Coronary artery (tissue), 2 donors: ENCODE results near the gene FGD4.
A peak's percentile ranks its signal among the peaks of the same experiment; 100 is the strongest.

ENCODE experiments used
- DNase-seq: peaks from one replicate; pipeline ENCODE4 v3.0.0-alpha.2; 2017; ENCODE audit warnings: low spot score
- H3K27ac ChIP-seq, 2 donors: fragments of 200-600 bp; sonication (generic); one replicate each; pipeline ENCODE4 v1.5.1; 2016 to 2019
- H3K4me3 ChIP-seq: fragments of 200-600 bp; sonication (generic); 2 replicates; pipeline ENCODE4 v1.5.1; 2016; ENCODE audit warnings: mild to moderate bottlenecking, moderate library complexity
- TF ChIP-seq, protein P1 (sequence below): fragments of 200-600 bp; sonication (generic); IDR thresholded peaks from one replicate; pipeline ENCODE4 v1.5.1; 2019; ENCODE audit warnings: antibody characterized with exemption

FGD4 gene

DNA sequence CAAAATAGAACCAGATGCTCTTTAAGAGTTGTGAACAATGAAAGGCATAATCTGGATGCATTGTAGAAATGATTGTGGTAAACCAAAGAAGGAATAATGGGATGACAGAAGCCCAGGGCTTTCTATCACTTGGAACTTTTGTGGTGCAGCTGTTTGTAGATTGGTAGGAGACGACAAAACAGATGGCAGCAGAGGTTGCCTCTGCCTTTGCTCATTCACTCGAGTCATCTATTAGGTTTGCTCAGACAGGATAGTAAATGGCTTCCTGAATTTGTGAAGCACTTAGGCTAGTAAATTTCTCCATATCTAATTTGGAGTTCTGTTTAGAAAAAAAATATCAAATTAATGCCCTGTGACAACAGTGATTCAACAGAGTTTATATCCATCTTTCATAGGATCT, 78.4 kb downstream of the FGD4 start:
- TF ChIP-seq, protein P1, sequence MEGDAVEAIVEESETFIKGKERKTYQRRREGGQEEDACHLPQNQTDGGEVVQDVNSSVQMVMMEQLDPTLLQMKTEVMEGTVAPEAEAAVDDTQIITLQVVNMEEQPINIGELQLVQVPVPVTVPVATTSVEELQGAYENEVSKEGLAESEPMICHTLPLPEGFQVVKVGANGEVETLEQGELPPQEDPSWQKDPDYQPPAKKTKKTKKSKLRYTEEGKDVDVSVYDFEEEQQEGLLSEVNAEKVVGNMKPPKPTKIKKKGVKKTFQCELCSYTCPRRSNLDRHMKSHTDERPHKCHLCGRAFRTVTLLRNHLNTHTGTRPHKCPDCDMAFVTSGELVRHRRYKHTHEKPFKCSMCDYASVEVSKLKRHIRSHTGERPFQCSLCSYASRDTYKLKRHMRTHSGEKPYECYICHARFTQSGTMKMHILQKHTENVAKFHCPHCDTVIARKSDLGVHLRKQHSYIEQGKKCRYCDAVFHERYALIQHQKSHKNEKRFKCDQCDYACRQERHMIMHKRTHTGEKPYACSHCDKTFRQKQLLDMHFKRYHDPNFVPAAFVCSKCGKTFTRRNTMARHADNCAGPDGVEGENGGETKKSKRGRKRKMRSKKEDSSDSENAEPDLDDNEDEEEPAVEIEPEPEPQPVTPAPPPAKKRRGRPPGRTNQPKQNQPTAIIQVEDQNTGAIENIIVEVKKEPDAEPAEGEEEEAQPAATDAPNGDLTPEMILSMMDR, result no peak
- DNase-seq, result no peak

DNA sequence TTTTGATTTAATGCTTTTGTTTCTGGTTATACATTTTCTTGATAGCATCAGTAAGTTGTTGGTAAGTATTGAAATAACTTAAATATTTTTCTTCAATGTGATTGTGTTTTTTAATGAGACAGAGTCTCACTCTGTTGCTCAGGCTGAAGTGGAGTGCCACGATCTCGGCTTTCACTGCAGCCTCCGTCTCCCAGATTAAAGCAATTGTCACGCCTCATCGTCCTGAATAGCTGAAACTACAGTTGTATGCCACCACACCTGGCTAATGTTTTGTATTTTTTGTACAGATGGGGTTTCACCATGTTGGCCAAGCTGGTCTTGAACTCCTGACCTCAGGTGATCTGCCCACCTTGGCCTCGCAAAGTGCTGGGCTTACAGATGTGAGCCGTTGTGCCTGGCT, 78.8 kb downstream of the FGD4 start:
- TF ChIP-seq, protein P1, result no peak
- H3K27ac ChIP-seq, result no peak overlapping the region
- no peak for DNase-seq
- no peak overlapping the region for H3K4me3 ChIP-seq

More for the DNA sequence above, 78.4 kb downstream of the FGD4 start:
- no peak overlapping the region for H3K27ac ChIP-seq
- no peak overlapping the region for H3K4me3 ChIP-seq

DNA sequence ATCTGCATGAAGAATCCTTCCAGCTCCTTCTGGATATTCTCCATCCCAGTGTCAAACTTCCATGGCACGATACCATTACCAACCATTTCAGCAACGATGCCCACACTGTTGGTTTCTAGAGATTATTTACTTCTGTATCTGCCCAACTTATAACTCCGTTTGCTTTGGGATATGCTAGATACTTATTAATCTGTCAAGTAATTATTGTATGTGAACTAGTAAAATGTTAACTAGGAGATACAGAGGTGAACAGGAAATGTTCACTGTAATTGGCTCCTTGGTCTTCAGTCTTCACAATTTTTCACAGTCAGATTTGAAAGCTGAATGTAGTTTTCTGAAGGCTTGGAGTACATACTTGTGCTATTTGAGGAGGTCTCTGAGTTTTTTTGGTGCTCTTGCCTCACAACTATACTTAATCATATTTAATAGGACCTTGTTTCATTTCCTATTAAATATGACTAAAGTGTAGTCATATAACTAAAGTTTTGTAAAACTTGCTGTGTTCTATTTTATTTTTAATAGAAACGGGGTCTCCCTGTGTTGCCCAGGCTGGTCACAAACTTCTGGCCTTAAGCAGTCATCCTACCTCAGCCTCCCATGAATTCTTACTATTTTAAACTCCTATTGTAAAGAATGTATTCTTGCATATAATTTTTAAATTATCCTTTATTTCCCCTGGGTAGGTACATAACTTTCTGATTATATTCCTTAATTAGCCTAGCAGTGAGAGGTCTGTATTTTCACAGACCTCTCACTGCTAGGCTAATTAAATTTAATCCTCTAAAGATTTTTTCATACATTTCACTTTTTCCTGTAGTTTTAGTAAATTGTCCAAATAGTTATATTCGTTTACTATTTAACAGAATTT, 79.7 kb downstream of the FGD4 start:
- Histone ChIP-seq H3K4me3 (no peak overlapping the region), H3K27ac (no peak overlapping the region)
- TF ChIP-seq, protein P1, result no peak
- DNase-seq, result no peak

DNA sequence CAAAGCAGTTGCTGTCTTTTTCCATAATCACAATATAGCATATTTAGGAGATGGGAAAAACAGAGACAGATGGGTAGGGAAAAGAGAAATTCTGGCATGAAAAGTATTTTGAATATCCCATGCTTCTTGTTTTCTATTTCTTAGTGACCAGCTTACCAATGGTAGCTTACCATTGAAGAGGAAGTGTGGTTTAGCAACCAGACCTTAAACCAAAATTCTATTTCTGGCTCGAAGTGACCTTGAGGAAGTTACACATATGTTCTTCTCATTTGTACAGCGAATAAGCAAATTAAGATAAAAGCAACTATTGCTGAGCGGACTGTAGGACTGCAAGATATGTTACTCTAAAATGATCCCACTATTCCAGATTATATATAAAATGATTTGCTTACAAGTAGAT, 82.9 kb downstream of the FGD4 start:
- no peak for DNase-seq
- Histone ChIP-seq H3K27ac (no peak overlapping the region), H3K4me3 (no peak overlapping the region)
- TF ChIP-seq, protein P1, result no peak

GRCh38 chr12:32483499-32483898, 84.1 kb downstream of the FGD4 start:
- Histone ChIP-seq H3K27ac (no peak overlapping the region), H3K4me3 (no peak overlapping the region)
- TF ChIP-seq, protein P1, result no peak
- DNase-seq, result no peak

- TF ChIP-seq, protein P1, result no peak
- no peak overlapping the region for H3K27ac ChIP-seq
Observed at GRCh38 chr12:32483993-32484392, 84.6 kb downstream of the FGD4 start.

GRCh38 chr12:32486158-32486557, 86.8 kb downstream of the FGD4 start:
- DNase-seq, result no peak
- TF ChIP-seq, protein P1, result no peak
- peak overlapping the region in 1 of 2 donors; percentile 60 for H3K27ac ChIP-seq
- peak overlapping the region; percentile 19 for H3K4me3 ChIP-seq

More at GRCh38 chr12:32483993-32484392, 84.6 kb downstream of the FGD4 start:
- H3K4me3 ChIP-seq, result no peak overlapping the region
- no peak for DNase-seq
